CD4-positive, alpha-beta T cell (primary cell): Measurements from ENCODE around the gene PID1. TPM values are rescaled to one million over a fixed set of nuclear protein-coding genes. Genes with fewer than 3 reads are reported as not detected.

Source experiments
- ATAC-seq: fragments of 200-7000 bp; cut with Tn5 transposase; one replicate; pipeline ENCODE4 v1.10.0; 2022; ENCODE audit warnings: mild to moderate bottlenecking; ENCODE audit not compliant: poor library complexity
- CTCF ChIA-PET: fragments of 350-600 bp; sonication (Branson Sonifier 250); formaldehyde crosslinking; loops from one replicate; lab custom pipeline; 2021; ENCODE audit warnings: antibody characterized with exemption, inconsistent platforms; lab: Charles Lee
- POLR2A ChIA-PET: fragments of 350-600 bp; sonication (Branson Sonifier 250); formaldehyde crosslinking; loops from one replicate; lab custom pipeline; 2021; ENCODE audit warnings: antibody characterized with exemption, inconsistent platforms; lab: Charles Lee
- DNase-seq, 14 experiments: peaks; one replicate each; pipeline ENCODE4 v3.0.0-alpha.2; 2013 to 2020; ENCODE audit warnings: mixed read lengths in 2 of 14
- H3K27ac ChIP-seq, 2 donors: one replicate each; pipeline versions ENCODE4 v1.5.1 to v1.7.0; 2013; ENCODE audit warnings: low read length in 2 of 2, low read depth in 1 of 2, mild to moderate bottlenecking in 1 of 2
- H3K27me3 ChIP-seq, 2 experiments: 1 replicate in 1 of 2; 2 replicates in 1 of 2; pipeline versions ENCODE4 v1.6.1 to v1.7.0; 2013; ENCODE audit warnings: low read length in 2 of 2, control low read depth in 1 of 2, mild to moderate bottlenecking in 1 of 2, moderate library complexity in 1 of 2; ENCODE audit not compliant: insufficient read depth in 2 of 2, control insufficient read depth in 1 of 2
- H3K36me3 ChIP-seq: one replicate; pipeline ENCODE4 v1.6.1; 2013; ENCODE audit warnings: low read length, control low read depth; ENCODE audit not compliant: insufficient read depth
- H3K4me1 ChIP-seq: one replicate; pipeline ENCODE4 v1.6.1; 2013; ENCODE audit warnings: low read length, control low read depth; ENCODE audit not compliant: insufficient read depth
- H3K4me3 ChIP-seq: one replicate; pipeline ENCODE4 v1.5.1; 2013; ENCODE audit warnings: mild to moderate bottlenecking, low read length, moderate library complexity
- H3K9me3 ChIP-seq, 2 experiments: 1 replicate in 1 of 2; 2 replicates in 1 of 2; pipeline versions ENCODE4 v1.6.1 to v1.7.0; 2013; ENCODE audit warnings: low read length in 2 of 2, mild to moderate bottlenecking in 2 of 2, control low read depth in 1 of 2, moderate library complexity in 1 of 2; ENCODE audit not compliant: control insufficient read depth in 1 of 2, insufficient read depth in 1 of 2
- H3K27ac Mint-ChIP-seq: one replicate; pipeline ENCODE4 v1.8.0; 2020; ENCODE audit warnings: mixed read lengths
- H3K27me3 Mint-ChIP-seq: one replicate; pipeline ENCODE4 v1.8.0; 2021; ENCODE audit warnings: mixed read lengths
- H3K36me3 Mint-ChIP-seq: one replicate; pipeline ENCODE4 v1.8.0; 2021; ENCODE audit warnings: low read depth, mixed read lengths
- H3K4me1 Mint-ChIP-seq: one replicate; pipeline ENCODE4 v1.8.0; 2021; ENCODE audit warnings: low read depth, mixed read lengths
- H3K4me3 Mint-ChIP-seq: one replicate; pipeline ENCODE4 v1.8.0; 2020; ENCODE audit warnings: mild to moderate bottlenecking, mixed read lengths
- H3K9me3 Mint-ChIP-seq: one replicate; pipeline ENCODE4 v1.8.0; 2020; ENCODE audit warnings: mixed read lengths
- intact Hi-C, 2 experiments: fragments of 100-400 bp; cut with DNase I in 1 of 2; cut with micrococcal nuclease in 1 of 2; formaldehyde crosslinking; loops; one replicate each; pipeline versions ENCODE4 v1.15.1 to v1.9.0; 2023 to 2025; cut with DNase I, micrococcal nuclease
- total RNA-seq, 174 experiments: library from RNA in 2 of 174; stranded (reverse) in 2 of 174; gene quantifications; one replicate each; pipeline ENCODE4 v1.2.3 and lab custom pipeline; 2021 to 2026
- TF ChIP-seq, protein P1 (sequence below): fragments of 200-600 bp; IDR thresholded peaks from one replicate; pipeline ENCODE4 v1.8.0; 2022; ENCODE audit warnings: antibody characterized with exemption, mild to moderate bottlenecking

Gene PID1
- total RNA-seq, 2 experiments from 2014 or later = 0.38 to 0.53 TPM

DNA sequence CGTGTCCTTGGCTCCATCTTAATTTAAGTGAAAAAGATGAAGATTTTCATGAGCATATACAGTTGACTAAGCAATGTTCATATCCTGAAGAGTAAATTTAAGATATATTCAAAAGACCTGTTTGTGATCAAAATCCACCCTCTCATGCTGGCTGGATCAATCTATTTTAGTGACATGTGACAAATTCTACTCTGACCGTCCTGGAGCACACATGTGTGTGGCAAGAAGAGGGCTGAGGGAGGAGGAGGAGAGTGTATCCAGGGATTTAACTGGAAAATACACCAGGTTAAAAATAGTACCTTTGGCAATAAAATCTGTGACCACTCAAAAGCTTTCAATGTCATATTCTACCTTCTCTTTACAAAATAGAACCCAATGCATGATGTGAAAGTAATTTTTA, 228.7 kb downstream of the PID1 start:
- Mint-ChIP-seq H3K9me3 (peaks cover 5% of the 10 kb centered on the region), H3K4me1 (no peaks in the 10 kb centered on the region), H3K27me3 (no peaks in the 10 kb centered on the region), H3K36me3 (no peaks in the 10 kb centered on the region), H3K4me3 (no peak overlapping the region), H3K27ac (no peak overlapping the region)
- CTCF ChIA-PET = no interaction called here
- Histone ChIP-seq H3K4me1 (no peaks in the 10 kb centered on the region), H3K27me3 (no peaks in the 10 kb centered on the region), H3K9me3 (peaks cover 0 to 6% of the 10 kb centered on the region in 2 experiments), H3K4me3 (no peak overlapping the region), H3K36me3 (no peaks in the 10 kb centered on the region), H3K27ac (no peak overlapping the region)
- DNase-seq = no peak
- TF ChIP-seq, protein P1, sequence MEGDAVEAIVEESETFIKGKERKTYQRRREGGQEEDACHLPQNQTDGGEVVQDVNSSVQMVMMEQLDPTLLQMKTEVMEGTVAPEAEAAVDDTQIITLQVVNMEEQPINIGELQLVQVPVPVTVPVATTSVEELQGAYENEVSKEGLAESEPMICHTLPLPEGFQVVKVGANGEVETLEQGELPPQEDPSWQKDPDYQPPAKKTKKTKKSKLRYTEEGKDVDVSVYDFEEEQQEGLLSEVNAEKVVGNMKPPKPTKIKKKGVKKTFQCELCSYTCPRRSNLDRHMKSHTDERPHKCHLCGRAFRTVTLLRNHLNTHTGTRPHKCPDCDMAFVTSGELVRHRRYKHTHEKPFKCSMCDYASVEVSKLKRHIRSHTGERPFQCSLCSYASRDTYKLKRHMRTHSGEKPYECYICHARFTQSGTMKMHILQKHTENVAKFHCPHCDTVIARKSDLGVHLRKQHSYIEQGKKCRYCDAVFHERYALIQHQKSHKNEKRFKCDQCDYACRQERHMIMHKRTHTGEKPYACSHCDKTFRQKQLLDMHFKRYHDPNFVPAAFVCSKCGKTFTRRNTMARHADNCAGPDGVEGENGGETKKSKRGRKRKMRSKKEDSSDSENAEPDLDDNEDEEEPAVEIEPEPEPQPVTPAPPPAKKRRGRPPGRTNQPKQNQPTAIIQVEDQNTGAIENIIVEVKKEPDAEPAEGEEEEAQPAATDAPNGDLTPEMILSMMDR = no peak
- POLR2A ChIA-PET = no interaction called here
- ATAC-seq = no peak
- intact Hi-C loops = no loop called here

DNA sequence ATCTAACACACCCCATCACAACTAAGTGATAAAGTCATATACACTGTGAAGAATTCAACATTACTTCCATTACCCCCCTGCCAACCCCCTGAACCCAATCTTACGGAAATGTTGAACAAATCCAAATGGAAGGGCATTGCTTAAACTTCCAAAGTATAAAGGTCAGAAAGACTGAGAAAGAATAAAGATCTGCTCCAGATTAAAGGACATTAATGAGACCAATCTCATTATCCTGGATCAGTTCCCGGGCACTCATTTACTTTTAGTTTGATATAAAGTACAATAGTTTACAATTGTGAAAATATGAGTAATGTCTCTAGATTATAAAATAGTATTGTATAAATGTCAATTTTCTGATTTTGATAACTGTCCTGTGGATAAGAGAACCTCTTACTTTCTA, 229.4 kb downstream of the PID1 start:
- H3K9me3 Mint-ChIP-seq = peaks cover 4% of the 10 kb centered on the region

DNA sequence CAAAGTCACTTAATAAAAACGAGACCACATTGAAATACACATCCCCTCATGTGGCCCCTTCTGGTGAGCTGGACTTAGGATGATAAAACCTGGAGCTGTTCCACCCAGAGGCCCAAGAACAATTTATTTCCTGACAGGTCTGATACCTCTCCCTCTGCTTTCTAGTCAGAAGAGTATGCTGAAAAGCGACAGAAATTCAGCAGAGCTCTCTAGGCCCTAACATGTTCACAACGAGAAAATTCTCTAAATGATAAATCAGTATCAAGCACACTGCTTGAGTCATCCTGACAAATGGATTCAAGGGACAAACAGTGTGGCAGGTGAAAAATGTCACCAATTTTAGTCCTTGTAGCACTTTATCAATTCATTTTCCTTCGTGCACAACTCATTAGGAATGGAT, 233.5 kb downstream of the PID1 start:
- H3K4me1 Mint-ChIP-seq = no peaks in the 10 kb centered on the region
- CTCF ChIA-PET = no interaction called here
- DNase-seq = no peak
- TF ChIP-seq, protein P1 = no peak
- H3K4me3 Mint-ChIP-seq = no peak overlapping the region
- POLR2A ChIA-PET = no interaction called here
- no peaks in the 10 kb centered on the region for H3K27me3 ChIP-seq
- H3K27me3 Mint-ChIP-seq = no peaks in the 10 kb centered on the region
- no peaks in the 10 kb centered on the region for H3K9me3 ChIP-seq
- H3K4me3 ChIP-seq = no peak overlapping the region
- intact Hi-C loops = no loop called here
- no peaks in the 10 kb centered on the region for H3K9me3 Mint-ChIP-seq
- no peak for ATAC-seq
- no peaks in the 10 kb centered on the region for H3K36me3 ChIP-seq
- H3K27ac ChIP-seq = no peak overlapping the region
- H3K27ac Mint-ChIP-seq = no peak overlapping the region
- no peaks in the 10 kb centered on the region for H3K36me3 Mint-ChIP-seq
- no peaks in the 10 kb centered on the region for H3K4me1 ChIP-seq

More for the DNA sequence above, 229.4 kb downstream of the PID1 start:
- Histone ChIP-seq H3K9me3 (peaks cover 0 to 6% of the 10 kb centered on the region in 2 experiments), H3K4me1 (no peaks in the 10 kb centered on the region), H3K27ac (no peak overlapping the region), H3K36me3 (no peaks in the 10 kb centered on the region), H3K27me3 (no peaks in the 10 kb centered on the region), H3K4me3 (no peak overlapping the region)
- Mint-ChIP-seq H3K4me3 (no peak overlapping the region), H3K36me3 (no peaks in the 10 kb centered on the region), H3K27ac (no peak overlapping the region), H3K27me3 (no peaks in the 10 kb centered on the region), H3K4me1 (no peaks in the 10 kb centered on the region)
- DNase-seq = no peak
- TF ChIP-seq, protein P1 = no peak
- ChIA-PET POLR2A (no interaction called here), CTCF (no interaction called here)
- ATAC-seq = no peak
- intact Hi-C loops = no loop called here
